ENCODE data around the gene ALDOB.
"Not testable (repeated sequence)": the region's sequence is repeated elsewhere in the genome, so short reads cannot be mapped to it uniquely, and the experiment has no call there.

The ALDOB gene

GRCh38 chr9:101397746-101398067 lies 37.9 kb downstream of the ALDOB start:
- peaks cover 47% of the 10 kb centered on the region for H3K36me3 Mint-ChIP-seq
- H3K27me3 Mint-ChIP-seq, result no peaks in the 10 kb centered on the region
- H3K4me3 Mint-ChIP-seq, result peak overlapping the region; percentile 98
- peak overlapping the region; percentile 99 for H3K27ac Mint-ChIP-seq
- H3K4me1 Mint-ChIP-seq (ENCODE audit: low read depth), result peaks cover 70% of the 10 kb centered on the region
- peaks cover 8% of the 10 kb centered on the region for H3K9me3 Mint-ChIP-seq (ENCODE audit: low read depth)

DNA sequence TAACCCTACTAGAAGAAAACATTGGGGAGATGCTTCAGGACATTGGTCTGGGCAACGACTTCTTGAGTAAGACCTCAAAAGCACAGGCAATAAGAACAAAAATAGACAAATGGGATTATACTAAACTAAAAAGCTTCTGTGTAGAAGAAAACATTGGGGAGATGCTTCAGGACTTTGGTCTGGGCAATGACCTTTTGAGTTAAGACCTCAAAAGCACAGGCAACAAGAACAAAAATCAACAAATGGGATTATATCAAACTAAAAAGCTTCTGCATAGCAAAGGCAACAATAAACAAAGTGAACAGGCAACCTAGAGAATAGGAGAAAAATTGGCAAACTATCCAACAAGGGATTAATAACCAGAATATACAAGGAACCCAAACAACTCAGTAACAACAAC lies 40.9 kb downstream of the ALDOB start:
- Mint-ChIP-seq H3K36me3 (peaks cover 32% of the 10 kb centered on the region), H3K9me3 (ENCODE audit: low read depth) (peaks cover 11% of the 10 kb centered on the region), H3K27me3 (no peaks in the 10 kb centered on the region), H3K27ac (no peak overlapping the region), H3K4me1 (ENCODE audit: low read depth) (peaks cover 59% of the 10 kb centered on the region), H3K4me3 (peak overlapping the region; percentile 55)

GRCh38 chr9:101393135-101393534 lies 42.4 kb downstream of the ALDOB start:
- no peak overlapping the region for H3K27ac Mint-ChIP-seq
- H3K27me3 Mint-ChIP-seq, result no peaks in the 10 kb centered on the region
- peaks cover 11% of the 10 kb centered on the region for H3K9me3 Mint-ChIP-seq (ENCODE audit: low read depth)
- H3K4me1 Mint-ChIP-seq (ENCODE audit: low read depth), result peaks cover 60% of the 10 kb centered on the region
- H3K36me3 Mint-ChIP-seq, result peaks cover 32% of the 10 kb centered on the region
- peak overlapping the region; percentile 30 for H3K4me3 Mint-ChIP-seq

DNA sequence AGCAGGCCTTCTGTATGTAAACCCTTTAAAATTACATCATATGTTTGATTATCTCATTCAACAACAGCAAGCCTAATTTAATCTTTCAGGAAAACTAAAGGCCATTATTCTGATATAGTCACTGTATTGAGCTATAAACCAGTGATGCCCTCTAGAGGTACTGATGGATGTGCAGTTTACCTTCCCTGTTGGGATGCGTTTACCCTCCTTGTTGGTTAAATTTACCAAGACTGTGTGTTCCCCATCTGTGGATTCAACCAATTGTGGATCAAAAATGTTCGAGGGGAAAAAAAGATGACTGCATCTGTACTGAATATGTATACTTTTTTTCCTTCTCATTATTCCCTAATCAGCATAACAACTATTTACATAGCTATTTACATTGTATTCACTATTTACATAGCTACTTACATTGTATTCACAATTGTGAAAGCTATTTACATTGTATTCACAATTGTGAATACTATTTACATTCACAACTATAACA lies 47.0 kb downstream of the ALDOB start:
- peaks cover 29% of the 10 kb centered on the region for H3K4me1 Mint-ChIP-seq (ENCODE audit: low read depth)
- no peaks in the 10 kb centered on the region for H3K27me3 Mint-ChIP-seq
- peaks cover 24% of the 10 kb centered on the region for H3K36me3 Mint-ChIP-seq
- H3K4me3 Mint-ChIP-seq, result no peak overlapping the region
- H3K9me3 Mint-ChIP-seq (ENCODE audit: low read depth), result peaks cover 14% of the 10 kb centered on the region
- H3K27ac Mint-ChIP-seq, result peak overlapping the region; percentile 23

GRCh38 chr9:101387871-101388506 lies 47.6 kb downstream of the ALDOB start:
- no peak overlapping the region for H3K4me3 Mint-ChIP-seq
- H3K36me3 Mint-ChIP-seq, result peaks cover 22% of the 10 kb centered on the region
- peaks cover 26% of the 10 kb centered on the region for H3K4me1 Mint-ChIP-seq (ENCODE audit: low read depth)
- peak overlapping the region; percentile 23 for H3K27ac Mint-ChIP-seq
- no peaks in the 10 kb centered on the region for H3K27me3 Mint-ChIP-seq
- H3K9me3 Mint-ChIP-seq (ENCODE audit: low read depth), result peaks cover 12% of the 10 kb centered on the region

DNA sequence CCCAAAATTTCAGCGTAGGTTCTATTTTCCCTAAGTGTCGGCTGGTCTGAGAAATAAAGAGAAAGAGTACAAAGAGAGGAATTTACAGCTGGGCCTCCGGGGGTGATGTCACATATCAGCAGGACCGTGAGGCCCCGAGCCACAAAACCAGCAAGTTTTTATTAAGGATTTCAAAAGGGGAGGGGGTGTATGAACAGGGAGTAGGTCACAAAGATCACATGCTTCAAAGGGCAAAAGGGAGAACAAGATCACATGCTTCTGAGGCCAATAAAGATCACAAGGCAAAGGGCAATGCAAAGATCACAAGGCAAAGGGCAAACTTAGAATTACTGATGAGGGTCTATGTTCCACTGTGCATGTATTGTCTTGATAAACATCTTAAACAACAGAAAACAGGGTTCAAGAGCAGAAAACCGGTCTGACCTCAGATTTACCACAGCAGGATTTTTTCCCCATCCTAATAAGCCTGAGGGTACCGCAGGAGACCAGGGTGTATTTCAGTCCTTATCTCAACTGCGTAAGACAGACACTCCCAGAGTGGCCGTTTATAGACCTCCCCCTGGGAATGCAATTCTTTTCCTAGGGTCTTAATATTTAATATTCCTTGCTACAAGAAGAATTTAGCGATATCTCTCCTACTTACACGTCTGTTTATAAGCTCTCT lies 50.6 kb downstream of the ALDOB start, which contains the start of gene BAAT:
Gene BAAT (minus strand): TSS at position 134 of the 664 bp plus-strand sequence. CDS start 13,602 bp downstream, outside the sequence.
- peaks cover 11% of the 10 kb centered on the region for H3K36me3 Mint-ChIP-seq
- not testable (repeated sequence) for H3K27ac Mint-ChIP-seq; H3K9me3 Mint-ChIP-seq (ENCODE audit: low read depth); H3K4me1 Mint-ChIP-seq (ENCODE audit: low read depth); H3K27me3 Mint-ChIP-seq; H3K4me3 Mint-ChIP-seq

DNA sequence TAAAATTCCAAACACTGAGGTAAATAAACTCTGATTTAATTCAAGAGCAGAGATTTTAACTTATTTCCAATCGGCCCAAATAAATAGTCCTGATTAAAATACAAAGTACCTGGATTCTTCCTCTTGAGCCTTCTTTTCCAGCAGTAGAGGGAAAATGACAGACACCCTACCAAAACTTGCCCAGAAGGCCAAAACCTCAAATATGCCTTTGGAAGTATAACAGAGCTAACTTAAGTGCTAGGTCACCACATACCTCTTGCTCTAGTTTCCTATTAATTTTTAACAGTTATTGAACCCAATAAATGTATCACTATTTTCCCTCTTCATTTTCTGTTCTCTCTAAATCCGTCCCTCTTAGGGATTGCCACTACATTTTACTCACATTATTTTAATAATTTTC lies 52.2 kb downstream of the ALDOB start:
- Mint-ChIP-seq H3K27me3 (no peaks in the 10 kb centered on the region), H3K4me3 (no peak overlapping the region), H3K4me1 (ENCODE audit: low read depth) (peaks cover 6% of the 10 kb centered on the region), H3K9me3 (ENCODE audit: low read depth) (peaks cover 7% of the 10 kb centered on the region), H3K27ac (no peak overlapping the region), H3K36me3 (peaks cover 11% of the 10 kb centered on the region)

DNA sequence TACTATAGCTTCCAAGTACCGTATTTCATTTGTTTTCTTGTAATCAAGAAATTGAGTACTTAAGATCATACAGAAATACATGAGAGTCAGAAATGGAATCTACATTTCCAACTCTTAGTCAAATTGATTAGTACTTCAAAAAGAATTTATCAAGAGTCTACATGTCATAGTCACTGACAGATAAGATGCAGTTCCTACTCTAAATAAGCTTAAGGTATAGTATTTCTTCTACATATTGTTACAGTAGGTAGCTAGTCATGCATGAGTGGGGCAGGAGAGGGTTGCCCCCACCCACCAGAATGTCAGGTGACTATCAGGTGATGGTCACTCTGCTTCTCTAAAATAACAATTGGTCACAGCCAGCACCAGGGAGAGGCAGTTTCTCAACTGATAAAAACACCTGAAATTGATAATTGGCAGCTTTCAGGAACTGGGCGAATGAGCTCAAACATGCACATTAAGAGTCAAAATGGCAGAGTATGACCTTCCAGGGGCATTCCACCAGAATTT lies 53.7 kb downstream of the ALDOB start:
- Mint-ChIP-seq H3K4me3 (no peak overlapping the region), H3K4me1 (ENCODE audit: low read depth) (no peaks in the 10 kb centered on the region), H3K36me3 (peaks cover 8% of the 10 kb centered on the region), H3K27me3 (no peaks in the 10 kb centered on the region), H3K27ac (no peak overlapping the region), H3K9me3 (ENCODE audit: low read depth) (peaks cover 7% of the 10 kb centered on the region)

GRCh38 chr9:101381118-101381517 lies 54.5 kb downstream of the ALDOB start:
- Mint-ChIP-seq H3K27me3 (no peaks in the 10 kb centered on the region), H3K36me3 (peaks cover 8% of the 10 kb centered on the region), H3K9me3 (ENCODE audit: low read depth) (peaks cover 7% of the 10 kb centered on the region), H3K27ac (no peak overlapping the region), H3K4me1 (ENCODE audit: low read depth) (no peaks in the 10 kb centered on the region), H3K4me3 (no peak overlapping the region)

DNA sequence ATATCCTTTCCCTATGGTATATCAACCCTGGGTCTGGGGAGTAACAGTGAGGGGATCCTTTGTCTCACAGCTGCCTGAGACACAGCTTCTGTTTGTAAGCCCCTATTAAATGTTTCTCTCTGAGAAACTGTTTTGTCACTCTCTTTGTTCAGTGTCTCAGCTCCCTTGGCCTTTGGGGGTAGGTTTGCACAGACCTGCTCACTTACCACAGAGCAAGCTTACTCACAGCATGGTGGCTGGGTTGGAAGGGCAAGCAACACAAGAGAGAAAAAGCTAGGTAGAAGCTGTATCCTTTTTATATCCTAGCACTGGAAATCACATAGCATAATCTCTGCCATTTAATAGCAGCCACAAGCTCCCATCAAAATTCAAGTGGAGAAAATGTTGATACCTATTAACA lies 55.3 kb downstream of the ALDOB start:
- Mint-ChIP-seq H3K4me1 (ENCODE audit: low read depth) (no peaks in the 10 kb centered on the region), H3K36me3 (peaks cover 6% of the 10 kb centered on the region), H3K4me3 (no peak overlapping the region), H3K9me3 (ENCODE audit: low read depth) (peaks cover 7% of the 10 kb centered on the region), H3K27me3 (peaks cover 2% of the 10 kb centered on the region), H3K27ac (no peak overlapping the region)

GRCh38 chr9:101376111-101376848 lies 59.3 kb downstream of the ALDOB start:
- peaks cover 5% of the 10 kb centered on the region for H3K27me3 Mint-ChIP-seq
- no peak overlapping the region for H3K27ac Mint-ChIP-seq
- H3K36me3 Mint-ChIP-seq, result no peaks in the 10 kb centered on the region
- H3K4me1 Mint-ChIP-seq (ENCODE audit: low read depth), result no peaks in the 10 kb centered on the region
- no peak overlapping the region for H3K4me3 Mint-ChIP-seq
- H3K9me3 Mint-ChIP-seq (ENCODE audit: low read depth), result no peaks in the 10 kb centered on the region

- H3K9me3 Mint-ChIP-seq (ENCODE audit: low read depth), result no peaks in the 10 kb centered on the region
- H3K27me3 Mint-ChIP-seq, result peaks cover 8% of the 10 kb centered on the region
- peaks cover 1% of the 10 kb centered on the region for H3K36me3 Mint-ChIP-seq
- H3K4me3 Mint-ChIP-seq, result no peak overlapping the region
- no peak overlapping the region for H3K27ac Mint-ChIP-seq
- no peaks in the 10 kb centered on the region for H3K4me1 Mint-ChIP-seq (ENCODE audit: low read depth)
These were observed 60.0 kb downstream of the ALDOB start for GRCh38 chr9:101375546-101375945.

DNA sequence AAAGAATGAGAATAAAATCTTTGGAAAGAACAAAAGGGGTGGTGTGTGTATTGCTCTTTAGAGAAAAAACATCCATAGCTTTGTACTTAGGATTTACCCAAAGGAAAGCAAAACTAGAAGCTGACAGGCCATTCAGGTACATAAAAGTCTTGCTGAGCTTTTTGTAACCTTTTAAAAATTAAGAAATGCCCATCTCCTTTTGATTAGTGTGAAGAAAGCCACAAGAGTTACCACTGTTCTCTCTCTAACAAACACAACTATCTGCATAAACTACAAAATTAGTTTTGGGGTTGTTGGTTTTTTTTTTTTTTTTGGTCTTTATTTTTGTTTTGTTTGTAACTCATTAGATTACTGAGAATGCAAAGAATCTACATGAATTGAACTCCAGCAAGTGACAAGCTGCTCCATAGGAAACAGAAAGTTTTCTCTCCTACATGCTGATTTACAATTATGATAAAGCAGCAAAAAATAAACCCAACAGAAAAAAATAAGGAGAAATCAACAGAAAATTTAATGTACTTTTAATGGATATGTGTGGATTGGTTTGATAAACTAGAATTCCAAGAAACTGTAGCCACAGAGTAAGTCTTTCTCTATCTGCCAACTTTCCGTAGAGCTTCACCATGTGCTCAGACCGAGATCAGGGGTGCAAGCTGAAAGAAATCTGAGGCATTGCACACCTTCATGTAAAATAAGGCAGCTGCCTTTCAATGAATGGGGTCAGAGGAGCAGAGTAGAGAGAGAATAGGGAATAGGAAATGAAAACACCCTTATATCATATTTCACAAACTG lies 63.1 kb downstream of the ALDOB start:
- Mint-ChIP-seq H3K27ac (no peak overlapping the region), H3K36me3 (peaks cover 2% of the 10 kb centered on the region), H3K9me3 (ENCODE audit: low read depth) (no peaks in the 10 kb centered on the region), H3K4me3 (no peak overlapping the region), H3K27me3 (peaks cover 10% of the 10 kb centered on the region), H3K4me1 (ENCODE audit: low read depth) (no peaks in the 10 kb centered on the region)

DNA sequence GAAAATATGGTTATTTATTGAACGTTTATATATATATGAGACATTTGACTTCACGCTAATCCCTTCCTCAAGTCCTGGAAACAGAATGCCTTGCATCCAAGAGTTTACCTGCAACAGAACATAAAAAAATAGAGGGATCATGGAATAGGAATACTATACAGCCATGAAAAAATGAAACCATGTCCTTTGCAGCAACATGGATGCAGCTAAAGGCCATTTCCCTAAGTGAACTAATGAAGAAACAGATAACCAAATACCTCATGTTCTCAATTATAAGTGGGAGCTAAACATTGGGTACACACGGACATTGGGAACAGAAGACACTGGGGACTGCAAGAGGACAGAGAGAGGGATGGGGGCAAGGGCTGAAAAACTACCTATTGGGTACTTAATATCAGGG lies 63.8 kb downstream of the ALDOB start:
- no peaks in the 10 kb centered on the region for H3K9me3 Mint-ChIP-seq (ENCODE audit: low read depth)
- no peaks in the 10 kb centered on the region for H3K4me1 Mint-ChIP-seq (ENCODE audit: low read depth)
- H3K27me3 Mint-ChIP-seq, result peaks cover 13% of the 10 kb centered on the region
- peaks cover 2% of the 10 kb centered on the region for H3K36me3 Mint-ChIP-seq
- no peak overlapping the region for H3K27ac Mint-ChIP-seq
- H3K4me3 Mint-ChIP-seq, result no peak overlapping the region
